Esophagus (tissue), 2 donors: ENCODE measurements around the gene CCNA1. TPM values are rescaled to one million over a fixed set of nuclear protein-coding genes. Genes with fewer than 3 reads are reported as not detected.

Experiments
- H3K27ac ChIP-seq, 2 donors: one replicate each; pipeline ENCODE4 v1.5.1; 2013; ENCODE audit warnings: low read depth in 2 of 2, mild to moderate bottlenecking in 2 of 2, inconsistent platforms in 1 of 2, low read length in 1 of 2, moderate library complexity in 1 of 2
- H3K27me3 ChIP-seq, 2 donors: one replicate each; pipeline ENCODE4 v1.6.1; 2013; ENCODE audit warnings: low read length in 2 of 2, control low read depth in 1 of 2, mild to moderate bottlenecking in 1 of 2; ENCODE audit not compliant: insufficient read depth in 2 of 2, control insufficient read depth in 1 of 2
- H3K36me3 ChIP-seq, 2 donors: one replicate each; pipeline ENCODE4 v1.6.1; 2013; ENCODE audit warnings: low read length in 1 of 2; ENCODE audit not compliant: control insufficient read depth in 2 of 2, insufficient read depth in 2 of 2
- H3K4me1 ChIP-seq, 2 donors: one replicate each; pipeline ENCODE4 v1.6.1; 2013; ENCODE audit warnings: low read length in 1 of 2; ENCODE audit not compliant: control insufficient read depth in 2 of 2, insufficient read depth in 2 of 2
- H3K4me3 ChIP-seq, 2 donors: one replicate each; pipeline ENCODE4 v1.5.1; 2013; ENCODE audit warnings: low read length in 2 of 2, mild to moderate bottlenecking in 2 of 2, low read depth in 1 of 2, moderate library complexity in 1 of 2
- H3K9me3 ChIP-seq, 2 donors: one replicate each; pipeline ENCODE4 v1.6.1; 2013; ENCODE audit warnings: mild to moderate bottlenecking in 2 of 2, low read depth in 1 of 2, low read length in 1 of 2, moderate library complexity in 1 of 2; ENCODE audit not compliant: control insufficient read depth in 2 of 2, insufficient read depth in 1 of 2
- WGBS, 2 donors: extraction: QIAGEN DNeasy Blood & Tissue Kit; methylation state at CpG; one replicate each; pipeline ENCODE4 v1.1.7; 2013; 5-methylcytosine and 5-hydroxymethylcytosine counted together
- polyA plus RNA-seq, 2 donors: library from polyadenylated mRNA; stranded (reverse); fragments of 200-250 nt; gene quantifications; one replicate each; pipeline ENCODE4 v1.2.3, GENCODE V29; 2013
- donor health status: healthy with polysubstance abuse.
- donor health status: Bipolar disorder and iron deficiency.

The CCNA1 gene
- polyA plus RNA-seq, 2 donors = 0.04 to 0.18 TPM

GRCh38 chr13:36421447-36421846 lies 10.8 kb upstream of the CCNA1 start:
- no peaks in the 10 kb centered on the region for H3K9me3 ChIP-seq
- no peak overlapping the region for H3K27ac ChIP-seq
- H3K4me3 ChIP-seq = no peak overlapping the region
- no peaks in the 10 kb centered on the region for H3K36me3 ChIP-seq
- H3K27me3 ChIP-seq = no peaks in the 10 kb centered on the region
- no peaks in the 10 kb centered on the region for H3K4me1 ChIP-seq

GRCh38 chr13:36428086-36428485 lies 4.2 kb upstream of the CCNA1 start:
- Histone ChIP-seq H3K9me3 (peaks cover 0 to 5% of the 10 kb centered on the region in 2 donors), H3K4me1 (peaks cover 7 to 10% of the 10 kb centered on the region in 2 donors), H3K36me3 (no peaks in the 10 kb centered on the region), H3K4me3 (no peak overlapping the region), H3K27me3 (peaks cover 6 to 17% of the 10 kb centered on the region in 2 donors), H3K27ac (no peak overlapping the region)
- WGBS, 2 donors = 32 to 47% methylated on average over 2 of the region's 2 CpGs

GRCh38 chr13:36430247-36431203 lies 1.8 kb upstream of the CCNA1 start:
- H3K27me3 ChIP-seq = peaks cover 6 to 17% of the 10 kb centered on the region in 2 donors
- no peak overlapping the region for H3K4me3 ChIP-seq
- H3K4me1 ChIP-seq = peaks cover 7 to 10% of the 10 kb centered on the region in 2 donors
- H3K9me3 ChIP-seq = peaks cover 0 to 5% of the 10 kb centered on the region in 2 donors
- WGBS, 2 donors = 9 to 11% methylated on average over 34 of the region's 34 CpGs
- H3K36me3 ChIP-seq = no peaks in the 10 kb centered on the region
- H3K27ac ChIP-seq = no peak overlapping the region

- H3K4me1 ChIP-seq = peaks cover 7 to 10% of the 10 kb centered on the region in 2 donors
- peaks cover 0 to 5% of the 10 kb centered on the region in 2 donors for H3K9me3 ChIP-seq
- H3K4me3 ChIP-seq = peak overlapping the region; percentile 27 to 42
- peaks cover 6 to 17% of the 10 kb centered on the region in 2 donors for H3K27me3 ChIP-seq
- no peaks in the 10 kb centered on the region for H3K36me3 ChIP-seq
- 2% methylated on average over 83 to 85 of the region's 85 CpGs for WGBS, 2 donors
- no peak overlapping the region for H3K27ac ChIP-seq
Observed at GRCh38 chr13:36431204-36432105, 840 bp upstream of the CCNA1 start.

GRCh38 chr13:36436811-36437210 lies 4.5 kb downstream of the CCNA1 start:
- Histone ChIP-seq H3K36me3 (no peaks in the 10 kb centered on the region), H3K9me3 (peaks cover 0 to 2% of the 10 kb centered on the region in 2 donors), H3K4me1 (peaks cover 2 to 3% of the 10 kb centered on the region in 2 donors), H3K4me3 (no peak overlapping the region), H3K27me3 (peaks cover 0 to 6% of the 10 kb centered on the region in 2 donors), H3K27ac (no peak overlapping the region)
- WGBS, 2 donors = 75 to 77% methylated on average over 4 of the region's 4 CpGs

- no peaks in the 10 kb centered on the region for H3K36me3 ChIP-seq
- no peak overlapping the region for H3K27ac ChIP-seq
- H3K27me3 ChIP-seq = no peaks in the 10 kb centered on the region
- H3K4me1 ChIP-seq = no peaks in the 10 kb centered on the region
- no peak overlapping the region for H3K4me3 ChIP-seq
- H3K9me3 ChIP-seq = no peaks in the 10 kb centered on the region
- 72 to 77% methylated on average over 6 of the region's 6 CpGs for whole genome bisulfite sequencing, 2 donors
Observed at GRCh38 chr13:36438594-36439483, 6.5 kb downstream of the CCNA1 start.

- 73 to 78% methylated on average over 5 of the region's 5 CpGs for WGBS, 2 donors
- no peaks in the 10 kb centered on the region for H3K4me1 ChIP-seq
Observed at GRCh38 chr13:36445278-36445677, 13.0 kb downstream of the CCNA1 start.

GRCh38 chr13:36445891-36446351 lies 13.6 kb downstream of the CCNA1 start:
- WGBS, 2 donors = 74 to 80% methylated on average over 2 of the region's 2 CpGs
- Histone ChIP-seq H3K27ac (no peak overlapping the region), H3K4me3 (no peak overlapping the region), H3K9me3 (no peaks in the 10 kb centered on the region), H3K4me1 (no peaks in the 10 kb centered on the region), H3K36me3 (no peaks in the 10 kb centered on the region), H3K27me3 (peaks cover 0 to 4% of the 10 kb centered on the region in 2 donors)

More at GRCh38 chr13:36445278-36445677, 13.0 kb downstream of the CCNA1 start:
- Histone ChIP-seq H3K27me3 (peaks cover 0 to 4% of the 10 kb centered on the region in 2 donors), H3K36me3 (no peaks in the 10 kb centered on the region), H3K27ac (no peak overlapping the region), H3K9me3 (no peaks in the 10 kb centered on the region), H3K4me3 (no peak overlapping the region)
